ENCODE measurements around the gene MYH13.

Gene MYH13

GRCh38 chr17:10417431-10417830 is 44.6 kb upstream of the MYH13 start:
- H3K27me3 ChIP-seq (ENCODE audit: low read depth, low read length), result no peaks in the 10 kb centered on the region
- H3K4me3 ChIP-seq (ENCODE audit: low read length), result no peak overlapping the region
- no peak overlapping the region for H3K27ac ChIP-seq (ENCODE audit: low read length)
- H3K9me3 ChIP-seq (ENCODE audit: insufficient read depth, low read length), result no peaks in the 10 kb centered on the region
- H3K4me2 ChIP-seq (ENCODE audit: low read length), result no peak overlapping the region
- H3K9ac ChIP-seq (ENCODE audit: low read length), result no peak overlapping the region
- no peaks in the 10 kb centered on the region for H3K36me3 ChIP-seq (replicated peaks; ENCODE audit: low read depth, low read length)
- no peaks in the 10 kb centered on the region for H4K20me1 ChIP-seq (ENCODE audit: insufficient read depth, low read length)
- TF ChIP-seq, protein P1, sequence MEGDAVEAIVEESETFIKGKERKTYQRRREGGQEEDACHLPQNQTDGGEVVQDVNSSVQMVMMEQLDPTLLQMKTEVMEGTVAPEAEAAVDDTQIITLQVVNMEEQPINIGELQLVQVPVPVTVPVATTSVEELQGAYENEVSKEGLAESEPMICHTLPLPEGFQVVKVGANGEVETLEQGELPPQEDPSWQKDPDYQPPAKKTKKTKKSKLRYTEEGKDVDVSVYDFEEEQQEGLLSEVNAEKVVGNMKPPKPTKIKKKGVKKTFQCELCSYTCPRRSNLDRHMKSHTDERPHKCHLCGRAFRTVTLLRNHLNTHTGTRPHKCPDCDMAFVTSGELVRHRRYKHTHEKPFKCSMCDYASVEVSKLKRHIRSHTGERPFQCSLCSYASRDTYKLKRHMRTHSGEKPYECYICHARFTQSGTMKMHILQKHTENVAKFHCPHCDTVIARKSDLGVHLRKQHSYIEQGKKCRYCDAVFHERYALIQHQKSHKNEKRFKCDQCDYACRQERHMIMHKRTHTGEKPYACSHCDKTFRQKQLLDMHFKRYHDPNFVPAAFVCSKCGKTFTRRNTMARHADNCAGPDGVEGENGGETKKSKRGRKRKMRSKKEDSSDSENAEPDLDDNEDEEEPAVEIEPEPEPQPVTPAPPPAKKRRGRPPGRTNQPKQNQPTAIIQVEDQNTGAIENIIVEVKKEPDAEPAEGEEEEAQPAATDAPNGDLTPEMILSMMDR (IDR thresholded peaks at IDR 0.05; ENCODE audit: low read depth, low read length), result no peak
- TF ChIP-seq EZH2phosphoT487 (IDR thresholded peaks at IDR 0.05; ENCODE audit: low read depth), result no peak
- no peak overlapping the region for H2AFZ ChIP-seq (ENCODE audit: low read depth, low read length)
- no peaks in the 10 kb centered on the region for H3K79me2 ChIP-seq (ENCODE audit: low read length)
- H3K4me1 ChIP-seq (ENCODE audit: low read length), result no peaks in the 10 kb centered on the region

DNA sequence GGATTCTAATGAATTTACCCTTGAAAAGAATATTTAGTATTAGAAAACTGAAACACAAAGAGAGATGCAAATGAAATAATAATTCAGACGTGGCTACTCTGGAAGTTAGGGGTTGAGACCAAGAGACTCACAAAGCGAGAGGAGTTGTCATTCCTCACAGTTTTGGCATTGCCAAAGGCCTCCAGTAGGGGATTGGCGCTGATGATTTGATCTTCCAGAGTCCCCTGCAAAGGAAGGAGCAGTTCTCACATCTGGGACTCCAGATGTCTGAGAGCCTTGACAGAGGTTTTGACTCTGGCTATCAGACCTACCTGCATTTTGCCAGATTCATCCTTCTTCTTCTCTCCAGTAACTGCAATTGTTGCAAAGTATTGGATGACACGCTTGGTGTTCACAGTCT is 42.4 kb upstream of the MYH13 start:
- TF ChIP-seq, protein P1 (IDR thresholded peaks at IDR 0.05; ENCODE audit: low read depth, low read length), result no peak
- no peak for TF ChIP-seq EZH2phosphoT487 (IDR thresholded peaks at IDR 0.05; ENCODE audit: low read depth)
- no peak overlapping the region for H3K4me3 ChIP-seq (ENCODE audit: low read length)
- H3K36me3 ChIP-seq (replicated peaks; ENCODE audit: low read depth, low read length), result no peaks in the 10 kb centered on the region
- H4K20me1 ChIP-seq (ENCODE audit: insufficient read depth, low read length), result no peaks in the 10 kb centered on the region
- H3K79me2 ChIP-seq (ENCODE audit: low read length), result no peaks in the 10 kb centered on the region
- H3K4me2 ChIP-seq (ENCODE audit: low read length), result no peak overlapping the region
- H3K4me1 ChIP-seq (ENCODE audit: low read length), result no peaks in the 10 kb centered on the region
- no peak overlapping the region for H3K27ac ChIP-seq (ENCODE audit: low read length)
- H2AFZ ChIP-seq (ENCODE audit: low read depth, low read length), result no peak overlapping the region
- no peaks in the 10 kb centered on the region for H3K9me3 ChIP-seq (ENCODE audit: insufficient read depth, low read length)
- H3K9ac ChIP-seq (ENCODE audit: low read length), result no peak overlapping the region
- H3K27me3 ChIP-seq (ENCODE audit: low read depth, low read length), result no peaks in the 10 kb centered on the region

GRCh38 chr17:10403589-10403988 is 30.8 kb upstream of the MYH13 start:
- H3K9ac ChIP-seq (ENCODE audit: low read length), result no peak overlapping the region
- no peak overlapping the region for H3K4me2 ChIP-seq (ENCODE audit: low read length)

DNA sequence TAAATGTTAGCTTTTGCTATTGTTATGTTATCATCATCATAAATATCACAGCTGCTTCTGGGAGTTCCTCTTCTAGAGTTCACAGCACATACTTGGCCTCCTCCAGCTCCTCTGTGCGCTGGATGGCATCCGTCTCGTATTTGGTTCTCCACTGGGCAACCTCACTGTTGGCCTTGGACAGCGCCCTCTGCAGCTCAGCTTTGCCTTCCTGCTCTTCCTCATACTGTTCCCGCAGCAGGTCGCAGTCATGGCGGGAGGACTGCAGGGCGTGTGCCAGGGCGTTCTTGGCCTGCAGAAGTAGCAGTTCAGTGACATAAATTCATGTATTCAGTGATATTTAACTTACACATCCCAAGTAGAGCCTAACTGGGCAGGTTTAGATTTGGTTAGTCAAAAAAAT is 25.5 kb upstream of the MYH13 start:
- TF ChIP-seq, protein P1 (IDR thresholded peaks at IDR 0.05; ENCODE audit: low read depth, low read length), result no peak
- no peak for TF ChIP-seq EZH2phosphoT487 (IDR thresholded peaks at IDR 0.05; ENCODE audit: low read depth)
- H3K4me1 ChIP-seq (ENCODE audit: low read length), result no peaks in the 10 kb centered on the region; the same call in 1 of the 2 replicates

More at GRCh38 chr17:10403589-10403988, 30.8 kb upstream of the MYH13 start:
- Histone ChIP-seq H3K9me3 (ENCODE audit: insufficient read depth, low read length) (no peaks in the 10 kb centered on the region), H3K27ac (ENCODE audit: low read length) (no peak overlapping the region), H2AFZ (ENCODE audit: low read depth, low read length) (no peak overlapping the region), H3K36me3 (replicated peaks; ENCODE audit: low read depth, low read length) (no peaks in the 10 kb centered on the region), H3K79me2 (ENCODE audit: low read length) (no peaks in the 10 kb centered on the region), H4K20me1 (ENCODE audit: insufficient read depth, low read length) (no peaks in the 10 kb centered on the region), H3K27me3 (ENCODE audit: low read depth, low read length) (no peaks in the 10 kb centered on the region), H3K4me3 (ENCODE audit: low read length) (no peak overlapping the region), H3K4me1 (ENCODE audit: low read length) (no peaks in the 10 kb centered on the region)
- TF ChIP-seq, protein P1 (IDR thresholded peaks at IDR 0.05; ENCODE audit: low read depth, low read length), result no peak
- TF ChIP-seq EZH2phosphoT487 (IDR thresholded peaks at IDR 0.05; ENCODE audit: low read depth), result no peak

More for the DNA sequence above, 25.5 kb upstream of the MYH13 start:
- Histone ChIP-seq H3K36me3 (replicated peaks; ENCODE audit: low read depth, low read length) (no peaks in the 10 kb centered on the region), H3K9ac (ENCODE audit: low read length) (no peak overlapping the region), H3K9me3 (ENCODE audit: insufficient read depth, low read length) (no peaks in the 10 kb centered on the region), H4K20me1 (ENCODE audit: insufficient read depth, low read length) (no peaks in the 10 kb centered on the region), H3K27ac (ENCODE audit: low read length) (no peak overlapping the region), H3K79me2 (ENCODE audit: low read length) (no peaks in the 10 kb centered on the region), H3K4me3 (ENCODE audit: low read length) (no peak overlapping the region), H2AFZ (ENCODE audit: low read depth, low read length) (no peak overlapping the region), H3K27me3 (ENCODE audit: low read depth, low read length) (no peaks in the 10 kb centered on the region), H3K4me2 (ENCODE audit: low read length) (no peak overlapping the region)

Data from OCI-LY3 (cell line).